Activated CD8-positive, alpha-beta memory T cell treated with anti-CD3 and anti-CD28 coated beads for 36 hours (primary cell): ENCODE results near the gene CALB2. TPM values are rescaled to one million over a fixed set of nuclear protein-coding genes. Genes with fewer than 3 reads are reported as not detected.
"Not testable (repeated sequence)": the region's sequence is repeated elsewhere in the genome, so short reads cannot be mapped to it uniquely, and the experiment has no call there.

Source experiments
- CTCF ChIA-PET: fragments of 350-600 bp; sonication (Branson Sonifier 250); formaldehyde crosslinking; loops from one replicate; lab custom pipeline; 2021; ENCODE audit warnings: antibody characterized with exemption; lab: Charles Lee
- POLR2A ChIA-PET: fragments of 350-600 bp; sonication (Branson Sonifier 250); formaldehyde crosslinking; loops from one replicate; lab custom pipeline; 2021; ENCODE audit warnings: antibody characterized with exemption; lab: Charles Lee
- total RNA-seq, 2 experiments: library from RNA; stranded (reverse); gene quantifications; one replicate each; pipeline ENCODE4 v1.2.3, GENCODE V29; 2021

CALB2 gene, protein sequence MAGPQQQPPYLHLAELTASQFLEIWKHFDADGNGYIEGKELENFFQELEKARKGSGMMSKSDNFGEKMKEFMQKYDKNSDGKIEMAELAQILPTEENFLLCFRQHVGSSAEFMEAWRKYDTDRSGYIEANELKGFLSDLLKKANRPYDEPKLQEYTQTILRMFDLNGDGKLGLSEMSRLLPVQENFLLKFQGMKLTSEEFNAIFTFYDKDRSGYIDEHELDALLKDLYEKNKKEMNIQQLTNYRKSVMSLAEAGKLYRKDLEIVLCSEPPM
- total RNA-seq = not detected

- ChIA-PET CTCF (interaction anchor here (1.1 to 1.6 kb wide), 3 partner anchors 9 to 141 kb away, joined by 3 to 4 read pairs (median 4); no protein-coding TSS in a partner anchor), POLR2A (no interaction called here)
Observed at GRCh38 chr16:71358464-71358998, at the start of gene CALB2. Gene CALB2, plus strand, starts transcription at chr16:71358723. Its CDS starts 70 bp downstream, at chr16:71358793.

GRCh38 chr16:71311553-71312158, 46.9 kb upstream of the CALB2 start:
- ChIA-PET POLR2A (no interaction called here), CTCF (interaction anchor here (0.6 to 1.3 kb wide), 7 partner anchors 9 to 72 kb away, joined by 3 to 4 read pairs (median 3); no protein-coding TSS in a partner anchor)

DNA sequence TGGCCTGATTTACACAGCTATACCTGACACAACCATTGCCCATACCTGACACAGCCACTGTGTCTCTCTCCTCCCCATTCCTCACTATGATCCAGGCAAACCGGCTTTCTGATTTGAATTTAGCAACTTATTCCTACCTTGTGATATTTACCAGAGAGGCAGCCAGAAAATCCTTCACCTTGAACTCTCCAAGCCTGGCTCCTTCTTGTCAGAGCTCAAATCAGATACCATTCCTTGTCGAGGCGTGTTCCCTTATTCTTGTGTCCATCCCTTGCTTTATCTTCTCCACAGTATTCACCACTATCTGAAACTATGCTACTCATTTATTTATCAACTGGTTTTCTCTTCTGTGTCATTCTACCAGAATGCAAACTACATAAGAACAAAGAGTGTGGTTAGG, 44.9 kb upstream of the CALB2 start:
- CTCF ChIA-PET, POLR2A ChIA-PET: not testable (repeated sequence)

- POLR2A ChIA-PET = no interaction called here
- CTCF ChIA-PET = no interaction called here
Observed at GRCh38 chr16:71315269-71315668, 43.3 kb upstream of the CALB2 start.

- ChIA-PET CTCF (no interaction called here), POLR2A (no interaction called here)
Observed at GRCh38 chr16:71319999-71320398, 38.5 kb upstream of the CALB2 start.

DNA sequence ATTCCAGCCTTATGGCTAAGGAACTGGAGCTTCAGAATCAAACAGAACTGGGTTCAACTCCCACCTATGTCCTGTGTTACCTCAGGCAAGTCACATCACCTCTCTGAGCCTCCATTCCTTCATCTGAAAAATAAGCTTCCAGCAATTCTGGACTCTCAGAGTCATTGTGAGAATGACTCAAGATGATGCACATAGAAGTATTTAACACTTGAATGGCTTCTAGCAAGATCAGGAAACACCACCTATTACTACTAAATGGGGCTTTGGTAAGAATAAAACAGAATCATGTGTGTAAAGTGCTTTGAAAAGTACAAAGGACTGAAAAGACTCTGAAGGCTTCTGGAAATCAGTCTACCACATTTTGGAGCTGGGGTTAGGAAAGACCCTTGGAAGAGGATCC, 30.8 kb upstream of the CALB2 start:
- ChIA-PET POLR2A (no interaction called here), CTCF (interaction anchor here (0.6 to 1.2 kb wide), 2 partner anchors 16 kb away, joined by 3 read pairs; no protein-coding TSS in a partner anchor)

DNA sequence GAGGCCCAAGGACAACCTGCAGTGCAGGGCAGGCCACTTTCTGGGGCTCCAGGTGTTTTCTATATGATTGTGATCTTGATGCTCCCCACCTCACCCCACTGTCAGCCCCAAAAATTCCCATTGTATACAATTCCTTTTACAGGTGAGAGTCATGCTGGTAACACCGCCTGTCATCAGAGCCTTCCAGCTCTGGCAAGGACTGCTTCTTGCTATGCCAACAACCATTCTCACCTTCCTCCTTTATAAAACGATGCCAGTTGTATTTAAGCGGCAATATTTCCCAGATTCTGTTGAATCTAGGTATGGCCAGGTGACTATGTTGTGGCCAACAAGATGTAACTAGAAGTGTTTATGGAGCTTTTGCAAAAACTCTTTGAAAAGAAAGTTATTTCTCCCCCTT, 30.4 kb upstream of the CALB2 start:
- ChIA-PET POLR2A (no interaction called here), CTCF (interaction anchor here (1.2 kb wide), 1 partner anchor 16 kb away, joined by 3 read pairs; no protein-coding TSS in a partner anchor)

- ChIA-PET CTCF (no interaction called here), POLR2A (no interaction called here)
Observed at GRCh38 chr16:71337631-71338030, 20.9 kb upstream of the CALB2 start.

- ChIA-PET CTCF (no interaction called here), POLR2A (no interaction called here)
Observed at GRCh38 chr16:71338193-71338592, 20.3 kb upstream of the CALB2 start.

DNA sequence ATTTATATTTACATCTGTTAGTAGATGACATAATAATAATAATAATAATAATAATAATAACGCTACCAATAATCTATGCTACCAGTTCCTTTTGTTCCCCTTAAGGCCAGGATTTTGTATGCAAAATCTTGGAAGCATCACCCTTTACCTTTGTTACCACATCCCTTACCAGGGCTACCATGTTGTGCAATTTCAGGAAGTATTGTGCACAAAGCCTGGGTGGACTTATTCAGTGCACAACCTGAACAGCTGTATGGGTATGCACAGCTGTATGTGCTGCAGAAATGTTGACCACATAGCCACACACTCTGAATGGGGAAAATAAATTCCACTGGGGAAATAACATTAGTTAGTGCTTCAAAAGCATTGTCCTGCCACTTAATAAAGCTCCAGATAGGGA, 19.9 kb upstream of the CALB2 start:
- ChIA-PET CTCF (no interaction called here), POLR2A (no interaction called here)

- ChIA-PET POLR2A (no interaction called here), CTCF (interaction anchor here (0.7 kb wide), 1 partner anchor 25 kb away, joined by 4 read pairs; no protein-coding TSS in a partner anchor)
Observed at GRCh38 chr16:71339236-71340171, 19.0 kb upstream of the CALB2 start.

- CTCF ChIA-PET = interaction anchor here (0.7 kb wide), 1 partner anchor 24 kb away, joined by 4 read pairs; no protein-coding TSS in a partner anchor
- POLR2A ChIA-PET = no interaction called here
Observed at GRCh38 chr16:71340406-71340805, 18.1 kb upstream of the CALB2 start.

- ChIA-PET CTCF (no interaction called here), POLR2A (no interaction called here)
Observed at GRCh38 chr16:71341881-71342280, 16.6 kb upstream of the CALB2 start.

GRCh38 chr16:71343078-71343477, 15.4 kb upstream of the CALB2 start:
- ChIA-PET CTCF (no interaction called here), POLR2A (no interaction called here)

DNA sequence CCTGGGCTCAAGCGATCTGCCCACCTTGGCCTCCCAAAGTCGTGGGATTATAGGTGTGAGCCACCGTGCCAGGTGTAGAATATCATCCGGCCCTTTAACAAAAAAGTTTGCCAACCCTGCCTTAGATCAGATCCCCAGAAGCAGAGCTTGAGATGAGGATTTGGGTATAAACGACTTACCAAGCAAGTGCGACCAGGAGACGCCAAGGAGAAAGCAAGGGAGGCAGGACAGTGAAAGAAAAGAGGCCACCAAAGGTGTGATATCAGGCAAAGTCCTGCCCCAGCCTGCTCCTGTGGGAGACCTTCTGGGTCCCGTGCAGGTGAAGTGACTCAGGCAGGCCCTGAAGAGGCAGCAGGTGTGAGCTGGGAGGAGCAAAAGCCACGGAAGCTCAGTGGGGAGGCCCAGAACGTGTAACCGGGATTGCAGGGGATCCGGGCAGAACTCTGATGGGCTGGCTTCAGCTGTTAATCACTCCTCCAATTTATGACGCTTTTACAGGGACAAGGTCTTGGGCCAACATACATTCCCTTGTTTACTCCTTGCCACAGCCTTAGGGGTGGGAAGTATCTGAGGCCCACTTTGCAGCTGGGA, 14.1 kb upstream of the CALB2 start:
- CTCF ChIA-PET = no interaction called here

GRCh38 chr16:71345031-71345430, 13.5 kb upstream of the CALB2 start:
- POLR2A ChIA-PET = no interaction called here
- CTCF ChIA-PET = no interaction called here

More for the DNA sequence above, 14.1 kb upstream of the CALB2 start:
- POLR2A ChIA-PET = no interaction called here

DNA sequence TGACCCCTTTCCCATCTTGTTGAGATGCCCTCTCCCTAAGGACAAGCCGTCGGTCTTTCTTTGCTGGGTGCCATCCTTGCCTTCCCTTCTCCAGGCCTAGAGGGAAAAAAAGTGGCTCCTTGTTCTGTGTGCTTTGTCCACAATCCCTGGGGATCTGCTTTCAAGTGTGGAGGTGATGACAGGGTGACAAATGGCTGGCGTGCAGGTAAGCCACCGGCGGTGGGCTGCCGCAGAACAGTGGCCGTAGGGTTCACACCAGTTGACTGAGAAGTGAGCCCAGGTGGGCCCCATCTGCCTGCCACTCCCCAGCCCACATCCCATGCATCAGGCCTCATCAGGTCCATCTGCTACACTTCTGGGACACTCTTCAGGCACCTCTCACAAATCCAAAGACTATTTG, 11.4 kb upstream of the CALB2 start:
- CTCF ChIA-PET = no interaction called here

DNA sequence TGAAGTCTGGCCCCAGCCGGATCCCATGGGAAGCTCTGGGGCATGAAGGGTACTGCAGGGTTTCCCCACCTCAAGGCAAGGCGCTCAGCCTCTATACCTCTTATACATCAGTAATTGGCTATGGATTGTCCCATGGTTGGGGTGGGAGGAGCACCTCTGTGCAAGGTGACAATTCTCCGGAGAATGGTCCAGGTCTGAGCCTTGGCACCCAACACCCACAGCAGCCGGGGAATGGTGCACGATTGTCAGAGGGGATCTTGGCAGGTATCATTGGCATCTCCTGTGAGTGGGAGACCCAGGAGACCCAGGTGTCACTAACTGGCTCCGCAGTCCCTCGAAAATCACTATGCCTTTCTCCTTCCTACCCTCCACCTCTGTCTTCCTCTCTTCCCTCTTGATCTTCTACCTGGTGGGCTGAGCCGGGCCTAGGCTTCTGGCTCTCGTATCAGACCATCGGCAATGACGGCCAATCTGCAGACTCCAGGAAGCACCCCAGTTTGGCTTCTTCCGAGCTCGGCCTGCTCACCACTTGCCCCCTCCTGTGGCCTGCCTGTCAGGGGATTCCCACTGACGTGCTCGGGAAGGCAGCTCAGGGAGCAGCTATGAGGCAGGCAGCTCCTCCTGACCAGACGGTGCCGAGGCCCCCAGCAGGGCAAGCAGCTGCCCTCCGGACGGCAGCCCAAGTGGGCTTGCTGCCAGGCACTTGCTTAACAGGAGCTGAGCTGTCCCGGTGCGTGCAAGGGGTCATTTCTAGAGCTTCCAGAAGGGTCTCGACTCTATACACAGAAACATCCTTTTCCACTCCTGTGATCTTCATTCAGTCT, 10.0 kb upstream of the CALB2 start:
- ChIA-PET CTCF (no interaction called here), POLR2A (no interaction called here)

More for the DNA sequence above, 11.4 kb upstream of the CALB2 start:
- POLR2A ChIA-PET = no interaction called here
